HepG2 (cell line): ENCODE measurements around the gene NCF4. TPM values are rescaled to one million over a fixed set of nuclear protein-coding genes. Genes with fewer than 3 reads are reported as not detected.

Experiments used
- AHR ChIP-seq: IDR thresholded peaks from 2 replicates; pipeline ENCODE4 v1.6.1; 2018; ENCODE audit warnings: missing genetic modification reagents, missing compliant biosample characterization
- HDAC2 ChIP-seq: sonication (generic); formaldehyde crosslinking; IDR thresholded peaks from 2 replicates; pipeline ENCODE4 v1.4.0; 2020; ENCODE audit warnings: missing genetic modification reagents
- KLF11 ChIP-seq: IDR thresholded peaks from 2 replicates; pipeline ENCODE4 v1.6.1; 2016; ENCODE audit warnings: missing compliant biosample characterization
- MAFK ChIP-seq, 2 experiments: IDR thresholded peaks in 1 of 2; conservative IDR thresholded peaks in 1 of 2; 2 replicates each; pipeline ENCODE4 v1.6.1; 2011; ENCODE audit warnings: improper control_type of control experiment in 2 of 2, low read length in 2 of 2
- NFE2 ChIP-seq: sonication (generic); formaldehyde crosslinking; IDR thresholded peaks from 2 replicates; pipeline ENCODE4 v1.4.0; 2020; ENCODE audit warnings: missing genetic modification reagents
- NFIB ChIP-seq: sonication (generic); formaldehyde crosslinking; IDR thresholded peaks from 2 replicates; pipeline ENCODE4 v1.9.0; 2021; ENCODE audit warnings: missing genetic modification reagents, mild to moderate bottlenecking, borderline replicate concordance
- NR2F6 ChIP-seq, 2 experiments: IDR thresholded peaks; 2 replicates each; pipeline ENCODE4 v1.6.1; 2016; ENCODE audit warnings: antibody characterized with exemption in 1 of 2, mild to moderate bottlenecking in 1 of 2
- NRL ChIP-seq: sonication (generic); formaldehyde crosslinking; IDR thresholded peaks from 2 replicates; pipeline ENCODE4 v1.5.0; 2020; ENCODE audit warnings: missing genetic modification reagents, mild to moderate bottlenecking, moderate library complexity, borderline replicate concordance
- PLRG1 ChIP-seq: fragments of 450-650 bp; conservative IDR thresholded peaks from 2 replicates; pipeline ENCODE4 v1.6.1; 2016
- POGK ChIP-seq: sonication (generic); formaldehyde crosslinking; conservative IDR thresholded peaks from 2 replicates; pipeline ENCODE4 v1.8.0; 2022; ENCODE audit warnings: mild to moderate bottlenecking, moderate library complexity, missing genetic modification reagents
- RAD21 ChIP-seq: fragments of 450-650 bp; formaldehyde crosslinking; IDR thresholded peaks from 2 replicates; pipeline ENCODE4 v1.5.0; 2020; ENCODE audit warnings: mild to moderate bottlenecking
- TBX2 ChIP-seq: sonication (generic); formaldehyde crosslinking; IDR thresholded peaks from 2 replicates; pipeline ENCODE4 v1.5.0; 2020; ENCODE audit warnings: missing genetic modification reagents, mild to moderate bottlenecking, borderline replicate concordance
- ZBTB7B ChIP-seq: sonication (generic); formaldehyde crosslinking; IDR thresholded peaks from 2 replicates; pipeline ENCODE4 v1.4.0; 2020; ENCODE audit warnings: missing genetic modification reagents
- ZFP82 ChIP-seq: sonication (generic); formaldehyde crosslinking; IDR thresholded peaks from 2 replicates; pipeline ENCODE4 v1.5.1; 2020; ENCODE audit warnings: mild to moderate bottlenecking, missing genetic modification reagents, borderline replicate concordance
- ZNF256 ChIP-seq: sonication (generic); formaldehyde crosslinking; conservative IDR thresholded peaks from 2 replicates; pipeline ENCODE4 v1.4.0; 2020; ENCODE audit warnings: missing genetic modification reagents
- ZNF331 ChIP-seq: sonication (generic); formaldehyde crosslinking; IDR thresholded peaks from 2 replicates; pipeline ENCODE4 v1.4.0; 2020; ENCODE audit warnings: missing genetic modification reagents
- ZNF337 ChIP-seq: sonication (generic); formaldehyde crosslinking; IDR thresholded peaks from 2 replicates; pipeline ENCODE4 v1.5.1; 2020; ENCODE audit warnings: missing genetic modification reagents, low read depth, mild to moderate bottlenecking, borderline replicate concordance
- ZNF367 ChIP-seq: sonication (generic); formaldehyde crosslinking; IDR thresholded peaks from 2 replicates; pipeline ENCODE4 v1.4.0; 2020; ENCODE audit warnings: missing genetic modification reagents, borderline replicate concordance
- ZNF562 ChIP-seq: sonication (generic); formaldehyde crosslinking; IDR thresholded peaks from 2 replicates; pipeline ENCODE4 v1.8.0; 2022; ENCODE audit warnings: missing genetic modification reagents, borderline replicate concordance
- ZNF574 ChIP-seq: sonication (generic); formaldehyde crosslinking; IDR thresholded peaks from 2 replicates; pipeline ENCODE4 v1.4.0; 2020; ENCODE audit warnings: missing genetic modification reagents
- ZNF749 ChIP-seq: sonication (generic); formaldehyde crosslinking; IDR thresholded peaks from 2 replicates; pipeline ENCODE4 v1.8.0; 2022; ENCODE audit warnings: mild to moderate bottlenecking, missing genetic modification reagents, moderate library complexity, borderline replicate concordance
- ZNF768 ChIP-seq: sonication (generic); formaldehyde crosslinking; IDR thresholded peaks from 2 replicates; pipeline ENCODE4 v1.4.0; 2020; ENCODE audit warnings: missing genetic modification reagents
- ZSCAN29 ChIP-seq: sonication (generic); formaldehyde crosslinking; conservative IDR thresholded peaks from 2 replicates; pipeline ENCODE4 v1.4.0; 2020; ENCODE audit warnings: mild to moderate bottlenecking, missing genetic modification reagents
- polyA plus RNA-seq, 8 experiments: library from polyadenylated mRNA; depleted of rRNA in 3 of 8; stranded (reverse) in 7 of 8; unstranded in 1 of 8; fragments of >200 nt; fragmentation: Illumina TruSeq in 4 of 8; extraction: Trizol in 4 of 8; gene quantifications; 2 replicates each; pipeline versions ENCODE4 v1.2.1 to v1.2.3, GENCODE V29; 2011 to 2016; ENCODE audit warnings: low read depth in 4 of 8, missing spikeins in 1 of 8, mixed read lengths in 1 of 8; ENCODE audit not compliant: insufficient read depth in 1 of 8
- total RNA-seq, 5 experiments: library from RNA; depleted of rRNA; stranded (reverse); fragments of >200 nt; fragmentation: Illumina TruSeq; extraction: Trizol; gene quantifications; 2 replicates each; pipeline ENCODE4 v1.2.3, GENCODE V29; 2016; ENCODE audit warnings: low read depth in 1 of 5
- TF ChIP-seq, protein P1 (sequence below): sonication (generic); formaldehyde crosslinking; conservative IDR thresholded peaks from 2 replicates; pipeline ENCODE4 v1.5.0; 2020; ENCODE audit warnings: missing genetic modification reagents

NCF4 gene
- total and polyA plus RNA-seq, 2 of the 13 experiments (the other 11 are each of a cell fraction or from before 2014, with no cell fraction given): not detected

DNA sequence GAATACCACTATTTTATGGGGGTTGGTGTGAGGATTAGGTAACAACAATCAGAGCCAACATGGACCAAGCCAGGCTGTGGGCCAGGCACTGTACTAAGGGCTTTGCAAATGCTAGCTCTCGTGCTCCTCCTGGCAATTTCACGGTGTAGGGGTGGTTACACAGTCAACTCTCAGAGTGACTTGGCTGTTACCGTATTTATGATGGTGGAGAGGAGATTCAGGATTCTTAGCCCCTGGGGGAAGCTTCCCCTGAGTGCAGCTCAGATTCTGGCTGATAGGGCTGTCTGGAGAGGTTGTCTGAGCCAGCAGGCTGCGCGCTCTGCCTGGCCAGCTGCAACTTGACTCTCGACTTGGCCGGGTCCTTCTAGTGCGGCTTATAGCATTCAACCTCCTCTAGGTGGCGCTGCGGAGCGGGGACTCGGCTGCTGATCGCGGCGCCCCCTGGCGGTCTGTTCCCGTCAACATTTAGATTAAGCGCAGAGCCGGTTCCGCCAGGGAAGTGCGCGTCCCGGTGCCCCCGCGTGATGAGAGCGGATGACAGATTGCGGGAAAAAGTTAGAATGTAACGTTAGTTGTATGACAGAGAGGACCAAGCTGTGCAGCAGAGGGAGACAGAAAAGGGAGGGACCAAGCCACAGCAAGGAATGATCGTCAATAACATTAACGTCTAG is 4.5 kb upstream of the NCF4 start (continued):
- no peak for TF ChIP-seq ZNF337 (CRISPR knock-in tag)
- peak; percentile 91 for TF ChIP-seq RAD21
- TF ChIP-seq ZNF768 (CRISPR knock-in tag): peak; percentile 61; the same call in 1 of the 2 replicates
- no peak for TF ChIP-seq ZSCAN29 (CRISPR knock-in tag)
- no peak for TF ChIP-seq MAFK (conservative IDR thresholded peaks at IDR 0.05 in 1 of 2, IDR thresholded peaks at IDR 0.05 in 1 of 2; ENCODE audit: low read length in 2 of 2)
- peak; percentile 63 for TF ChIP-seq ZNF574 (CRISPR knock-in tag)
- no peak for TF ChIP-seq NFE2 (CRISPR knock-in tag)
- TF ChIP-seq NR2F6 (IDR thresholded peaks at IDR 0.05): no peak
- TF ChIP-seq NR2F6 (CRISPR knock-in tag; IDR thresholded peaks at IDR 0.05): 0 out of 2 replicates have a peak, but pooled peaks have one; percentile 10
- TF ChIP-seq KLF11: no peak
- no peak for TF ChIP-seq TBX2 (CRISPR knock-in tag)
- TF ChIP-seq POGK (CRISPR knock-in tag): peak; percentile 53; the same call in 1 of the 2 replicates
- no peak for TF ChIP-seq NRL (CRISPR knock-in tag)
- TF ChIP-seq ZBTB7B (CRISPR knock-in tag): no peak
- no peak for TF ChIP-seq ZNF256 (CRISPR knock-in tag)
- no peak for TF ChIP-seq ZFP82 (CRISPR knock-in tag)
- TF ChIP-seq ZNF749 (CRISPR knock-in tag): no peak
- no peak for TF ChIP-seq AHR
- no peak for TF ChIP-seq ZNF562 (CRISPR knock-in tag)
- TF ChIP-seq, protein P1, sequence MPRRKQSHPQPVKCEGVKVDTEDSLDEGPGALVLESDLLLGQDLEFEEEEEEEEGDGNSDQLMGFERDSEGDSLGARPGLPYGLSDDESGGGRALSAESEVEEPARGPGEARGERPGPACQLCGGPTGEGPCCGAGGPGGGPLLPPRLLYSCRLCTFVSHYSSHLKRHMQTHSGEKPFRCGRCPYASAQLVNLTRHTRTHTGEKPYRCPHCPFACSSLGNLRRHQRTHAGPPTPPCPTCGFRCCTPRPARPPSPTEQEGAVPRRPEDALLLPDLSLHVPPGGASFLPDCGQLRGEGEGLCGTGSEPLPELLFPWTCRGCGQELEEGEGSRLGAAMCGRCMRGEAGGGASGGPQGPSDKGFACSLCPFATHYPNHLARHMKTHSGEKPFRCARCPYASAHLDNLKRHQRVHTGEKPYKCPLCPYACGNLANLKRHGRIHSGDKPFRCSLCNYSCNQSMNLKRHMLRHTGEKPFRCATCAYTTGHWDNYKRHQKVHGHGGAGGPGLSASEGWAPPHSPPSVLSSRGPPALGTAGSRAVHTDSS (CRISPR knock-in tag): no peak
- no peak for TF ChIP-seq NFIB (CRISPR knock-in tag)
- TF ChIP-seq HDAC2 (CRISPR knock-in tag): 0 out of 2 replicates have a peak, but pooled peaks have one; percentile 34
- TF ChIP-seq PLRG1: no peak
- no peak for TF ChIP-seq ZNF367 (CRISPR knock-in tag)
- peak; percentile 64 for TF ChIP-seq ZNF331
